Liver (tissue), 9 donors: ENCODE measurements around the gene ANKRD61. TPM values are rescaled to one million over a fixed set of nuclear protein-coding genes. Genes with fewer than 3 reads are reported as not detected.
"Not testable (repeated sequence)": the region's sequence is repeated elsewhere in the genome, so short reads cannot be mapped to it uniquely, and the experiment has no call there.

Source experiments
- DNase-seq: peaks from one replicate; pipeline ENCODE4 v3.0.0-alpha.2; 2017; ENCODE audit warnings: low spot score
- H3K27ac ChIP-seq, 2 donors: one replicate each; pipeline ENCODE4 v1.7.0; 2013; ENCODE audit warnings: inconsistent platforms in 2 of 2, low read length in 2 of 2, control low read depth in 1 of 2, low read depth in 1 of 2, mild to moderate bottlenecking in 1 of 2
- H3K27me3 ChIP-seq, 4 donors: one replicate each; pipeline versions ENCODE4 v1.6.1 to v1.7.0; 2013; ENCODE audit warnings: low read length in 3 of 4, inconsistent platforms in 1 of 4, mild to moderate bottlenecking in 1 of 4, moderate library complexity in 1 of 4; ENCODE audit not compliant: control insufficient read depth in 4 of 4, insufficient read depth in 4 of 4
- H3K36me3 ChIP-seq, 4 donors: one replicate each; pipeline versions ENCODE4 v1.6.1 to v1.7.0; 2013; ENCODE audit warnings: low read length in 3 of 4, mild to moderate bottlenecking in 3 of 4, low read depth in 1 of 4, moderate library complexity in 1 of 4; ENCODE audit not compliant: control insufficient read depth in 4 of 4, insufficient read depth in 3 of 4
- H3K4me1 ChIP-seq, 4 donors: one replicate each; pipeline versions ENCODE4 v1.6.1 to v1.7.0; 2013; ENCODE audit warnings: low read length in 3 of 4, mild to moderate bottlenecking in 3 of 4, moderate library complexity in 1 of 4; ENCODE audit not compliant: control insufficient read depth in 4 of 4, insufficient read depth in 4 of 4
- H3K4me3 ChIP-seq, 3 donors: one replicate each; pipeline versions ENCODE4 v1.6.1 to v1.7.0; 2013; ENCODE audit warnings: low read length in 3 of 3, control low read depth in 1 of 3, low read depth in 1 of 3, mild to moderate bottlenecking in 1 of 3
- H3K9ac ChIP-seq, 2 donors: one replicate each; pipeline ENCODE4 v1.7.0; 2013; ENCODE audit warnings: low read length in 2 of 2, mild to moderate bottlenecking in 2 of 2, moderate library complexity in 2 of 2, control low read depth in 1 of 2, low read depth in 1 of 2
- H3K9me3 ChIP-seq, 4 donors: one replicate each; pipeline versions ENCODE4 v1.6.1 to v1.7.0; 2013; ENCODE audit warnings: low read length in 3 of 4; ENCODE audit not compliant: control insufficient read depth in 4 of 4
- ATF3 ChIP-seq: IDR thresholded peaks from 2 replicates; pipeline ENCODE4 v1.6.1; 2016; ENCODE audit warnings: antibody characterized with exemption
- GABPA ChIP-seq, 2 donors: IDR thresholded peaks in 1 of 2; conservative IDR thresholded peaks in 1 of 2; 2 replicates each; pipeline ENCODE4 v1.6.1; 2016; ENCODE audit warnings: antibody characterized with exemption in 2 of 2, mild to moderate bottlenecking in 1 of 2, moderate library complexity in 1 of 2
- HNF4A ChIP-seq, 2 donors: conservative IDR thresholded peaks; 2 replicates each; pipeline ENCODE4 v1.6.1; 2016; ENCODE audit warnings: antibody characterized with exemption in 2 of 2, mild to moderate bottlenecking in 2 of 2
- NR2F2 ChIP-seq: IDR thresholded peaks from 2 replicates; pipeline ENCODE4 v1.6.1; 2016; ENCODE audit warnings: antibody characterized with exemption
- RXRA ChIP-seq, 2 donors: IDR thresholded peaks; 2 replicates each; pipeline ENCODE4 v1.6.1; 2017 to 2018; ENCODE audit warnings: antibody characterized with exemption in 2 of 2, mild to moderate bottlenecking in 1 of 2
- TAF1 ChIP-seq: conservative IDR thresholded peaks from 2 replicates; pipeline ENCODE4 v1.6.1; 2016; ENCODE audit warnings: antibody characterized with exemption, mild to moderate bottlenecking
- ZBTB33 ChIP-seq: IDR thresholded peaks from 2 replicates; pipeline ENCODE4 v1.6.1; 2016; ENCODE audit warnings: antibody characterized with exemption
- whole genome bisulfite sequencing: extraction: QIAGEN DNeasy Blood & Tissue Kit; methylation state at CpG from one replicate; pipeline ENCODE4 v1.1.7; 2013; 5-methylcytosine and 5-hydroxymethylcytosine counted together
- polyA plus RNA-seq, 2 donors: library from polyadenylated mRNA; stranded (reverse) in 1 of 2; unstranded in 1 of 2; fragments of 200-250 nt in 1 of 2; fragments of >200 nt in 1 of 2; fragmentation: Nextera tagmentation in 1 of 2; extraction: Ambion mirVana in 1 of 2; gene quantifications; one replicate each; pipeline versions ENCODE4 v1.2.1 to v1.2.3, GENCODE V29; 2013 to 2015
- total RNA-seq, 2 donors: library from RNA; depleted of rRNA; stranded (reverse); fragments of >200 nt; gene quantifications; one replicate each; pipeline ENCODE4 v1.2.3, GENCODE V29; 2014
- TF ChIP-seq, protein P1 (sequence below): IDR thresholded peaks from 2 replicates; pipeline ENCODE4 v1.6.1; 2016; ENCODE audit warnings: antibody characterized with exemption, mild to moderate bottlenecking
- TF ChIP-seq, protein P2 (sequence below): fragments of 150-350 bp; IDR thresholded peaks from 2 replicates; pipeline ENCODE4 v1.5.1; 2017; ENCODE audit warnings: improper control_type of control experiment, low read depth, low read length; ENCODE audit not compliant: missing input control
- donor health status: healthy.
- donor health status: healthy.
- donor health status: healthy.
- donor health status: healthy.
- donor health status: healthy.

ANKRD61 gene
- total RNA-seq (not detected), polyA plus RNA-seq (under 1 TPM; 0.08 to 0.42 TPM)

- peaks cover 7 to 58% (median 35%) of the 10 kb centered on the region in 4 donors for H3K36me3 ChIP-seq
- H3K27me3 ChIP-seq = no peaks in the 10 kb centered on the region
- H3K4me1 ChIP-seq = peaks cover 0 to 3% (median 0%) of the 10 kb centered on the region in 4 donors
- H3K9me3 ChIP-seq = no peaks in the 10 kb centered on the region
- no peak within 1 kb of the TSS for H3K4me3 ChIP-seq
- H3K27ac ChIP-seq = no peak within 1 kb of the TSS
- TF ChIP-seq HNF4A (conservative IDR thresholded peaks at IDR 0.05) (no peak), TAF1 (no peak), RXRA (IDR thresholded peaks at IDR 0.05) (no peak), GABPA (IDR thresholded peaks at IDR 0.05 in 1 of 2, conservative IDR thresholded peaks at IDR 0.05 in 1 of 2) (no peak), NR2F2 (no peak), ATF3 (no peak), ZBTB33 (no peak)
- TF ChIP-seq, protein P1, sequence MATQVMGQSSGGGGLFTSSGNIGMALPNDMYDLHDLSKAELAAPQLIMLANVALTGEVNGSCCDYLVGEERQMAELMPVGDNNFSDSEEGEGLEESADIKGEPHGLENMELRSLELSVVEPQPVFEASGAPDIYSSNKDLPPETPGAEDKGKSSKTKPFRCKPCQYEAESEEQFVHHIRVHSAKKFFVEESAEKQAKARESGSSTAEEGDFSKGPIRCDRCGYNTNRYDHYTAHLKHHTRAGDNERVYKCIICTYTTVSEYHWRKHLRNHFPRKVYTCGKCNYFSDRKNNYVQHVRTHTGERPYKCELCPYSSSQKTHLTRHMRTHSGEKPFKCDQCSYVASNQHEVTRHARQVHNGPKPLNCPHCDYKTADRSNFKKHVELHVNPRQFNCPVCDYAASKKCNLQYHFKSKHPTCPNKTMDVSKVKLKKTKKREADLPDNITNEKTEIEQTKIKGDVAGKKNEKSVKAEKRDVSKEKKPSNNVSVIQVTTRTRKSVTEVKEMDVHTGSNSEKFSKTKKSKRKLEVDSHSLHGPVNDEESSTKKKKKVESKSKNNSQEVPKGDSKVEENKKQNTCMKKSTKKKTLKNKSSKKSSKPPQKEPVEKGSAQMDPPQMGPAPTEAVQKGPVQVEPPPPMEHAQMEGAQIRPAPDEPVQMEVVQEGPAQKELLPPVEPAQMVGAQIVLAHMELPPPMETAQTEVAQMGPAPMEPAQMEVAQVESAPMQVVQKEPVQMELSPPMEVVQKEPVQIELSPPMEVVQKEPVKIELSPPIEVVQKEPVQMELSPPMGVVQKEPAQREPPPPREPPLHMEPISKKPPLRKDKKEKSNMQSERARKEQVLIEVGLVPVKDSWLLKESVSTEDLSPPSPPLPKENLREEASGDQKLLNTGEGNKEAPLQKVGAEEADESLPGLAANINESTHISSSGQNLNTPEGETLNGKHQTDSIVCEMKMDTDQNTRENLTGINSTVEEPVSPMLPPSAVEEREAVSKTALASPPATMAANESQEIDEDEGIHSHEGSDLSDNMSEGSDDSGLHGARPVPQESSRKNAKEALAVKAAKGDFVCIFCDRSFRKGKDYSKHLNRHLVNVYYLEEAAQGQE = no peak
- TF ChIP-seq, protein P2, sequence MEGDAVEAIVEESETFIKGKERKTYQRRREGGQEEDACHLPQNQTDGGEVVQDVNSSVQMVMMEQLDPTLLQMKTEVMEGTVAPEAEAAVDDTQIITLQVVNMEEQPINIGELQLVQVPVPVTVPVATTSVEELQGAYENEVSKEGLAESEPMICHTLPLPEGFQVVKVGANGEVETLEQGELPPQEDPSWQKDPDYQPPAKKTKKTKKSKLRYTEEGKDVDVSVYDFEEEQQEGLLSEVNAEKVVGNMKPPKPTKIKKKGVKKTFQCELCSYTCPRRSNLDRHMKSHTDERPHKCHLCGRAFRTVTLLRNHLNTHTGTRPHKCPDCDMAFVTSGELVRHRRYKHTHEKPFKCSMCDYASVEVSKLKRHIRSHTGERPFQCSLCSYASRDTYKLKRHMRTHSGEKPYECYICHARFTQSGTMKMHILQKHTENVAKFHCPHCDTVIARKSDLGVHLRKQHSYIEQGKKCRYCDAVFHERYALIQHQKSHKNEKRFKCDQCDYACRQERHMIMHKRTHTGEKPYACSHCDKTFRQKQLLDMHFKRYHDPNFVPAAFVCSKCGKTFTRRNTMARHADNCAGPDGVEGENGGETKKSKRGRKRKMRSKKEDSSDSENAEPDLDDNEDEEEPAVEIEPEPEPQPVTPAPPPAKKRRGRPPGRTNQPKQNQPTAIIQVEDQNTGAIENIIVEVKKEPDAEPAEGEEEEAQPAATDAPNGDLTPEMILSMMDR = no peak
- 66% methylated on average over 2 of the region's 2 CpGs for WGBS
- DNase-seq = no peak
- H3K9ac ChIP-seq = no peak within 1 kb of the TSS
These were observed at the start of gene ANKRD61 for GRCh38 chr7:6030988-6031387. TSS of gene ANKRD61 (plus strand) at chr7:6031376. CDS start at chr7:6031376, 0 bp downstream.

DNA sequence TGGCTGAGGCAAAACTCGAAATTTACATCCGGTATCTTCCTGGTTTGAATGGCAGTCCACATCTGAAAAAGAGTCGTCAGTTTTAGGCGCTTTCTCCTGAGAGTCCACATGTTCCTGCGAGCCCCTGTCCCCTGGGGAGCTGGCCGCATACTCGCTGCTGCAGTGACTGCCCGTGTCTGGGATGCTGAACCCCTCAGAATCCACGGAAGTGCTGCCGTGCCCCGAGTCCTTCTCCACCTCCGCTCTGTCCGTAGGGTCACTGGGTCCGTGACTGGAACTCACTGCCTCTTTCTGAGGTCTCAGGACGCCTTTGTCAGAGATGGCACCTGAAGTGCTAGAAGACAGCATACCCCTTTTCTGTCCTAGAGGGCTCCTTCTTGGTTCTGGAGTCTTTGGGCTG is 44.1 kb upstream of the ANKRD61 start:
- H3K4me3 ChIP-seq, H3K27me3 ChIP-seq, H3K4me1 ChIP-seq, H3K9me3 ChIP-seq, DNase-seq, H3K27ac ChIP-seq, H3K9ac ChIP-seq: not testable (repeated sequence)
- peaks cover 4 to 14% (median 10%) of the 10 kb centered on the region in 4 donors for H3K36me3 ChIP-seq
- WGBS = 92% methylated on average over 15 of the region's 15 CpGs
